SK-N-SH (cell line): ENCODE results near the gene MARVELD1. TPM values are rescaled to one million over a fixed set of nuclear protein-coding genes. Genes with fewer than 3 reads are reported as not detected.

Experiments used
- CTCF ChIA-PET: fragments of 300-600, 350-600 bp; formaldehyde crosslinking; extraction: SDS; loops from one replicate; lab custom pipeline; 2021; lab: Yijun Ruan, JAX
- POLR2A ChIA-PET: fragments of 350-600 bp; sonication (Branson Sonifier 250); formaldehyde crosslinking; extraction: SDS; loops from one replicate; lab custom pipeline; 2020; ENCODE audit warnings: antibody characterized with exemption, inconsistent platforms; lab: Yijun Ruan, JAX
- DNase-seq: peaks from one replicate; pipeline ENCODE4 v3.0.0; 2012
- H2AFZ ChIP-seq: fragments of 200-600 bp; sonication (generic); 2 replicates; pipeline ENCODE4 v1.8.1; 2016; ENCODE audit warnings: antibody characterized with exemption, mild to moderate bottlenecking, low read depth
- H3F3A ChIP-seq: fragments of 200-600 bp; sonication (generic); replicated peaks from 2 replicates; pipeline ENCODE3; 2016; ENCODE audit warnings: antibody characterized with exemption, mild to moderate bottlenecking; ENCODE audit not compliant: insufficient read depth
- H3K27ac ChIP-seq, 2 experiments: fragments of 200-500 bp in 1 of 2; fragments of 200-600 bp in 1 of 2; sonication (Bioruptor generic) in 1 of 2; sonication (generic), shearing (Covaris generic) in 1 of 2; 2 replicates each; pipeline versions ENCODE4 v1.5.1 to v1.6.1; 2014 to 2016; ENCODE audit warnings: low read depth in 2 of 2, inconsistent platforms in 1 of 2, low read length in 1 of 2, mild to moderate bottlenecking in 1 of 2, mixed read lengths in 1 of 2
- H3K27me3 ChIP-seq: fragments of 200-600 bp; sonication (generic), shearing (Covaris generic); 2 replicates; pipeline ENCODE4 v1.6.1; 2016; ENCODE audit warnings: mixed run types; ENCODE audit not compliant: insufficient read depth
- H3K36me3 ChIP-seq, 2 experiments: fragments of 200-500 bp in 1 of 2; fragments of 200-600 bp in 1 of 2; sonication (Bioruptor generic) in 1 of 2; sonication (generic) in 1 of 2; replicated peaks in 1 of 2; 2 replicates each; pipeline versions ENCODE3 to v1.5.1; 2014 to 2016; ENCODE audit warnings: low read length in 1 of 2, mild to moderate bottlenecking in 1 of 2; ENCODE audit not compliant: insufficient read depth in 2 of 2, control insufficient read depth in 1 of 2
- H3K4me1 ChIP-seq, 2 experiments: fragments of 200-500 bp in 1 of 2; fragments of 200-600 bp in 1 of 2; sonication (Bioruptor generic) in 1 of 2; sonication (generic), shearing (Covaris generic) in 1 of 2; 2 replicates each; pipeline versions ENCODE4 v1.5.1 to v1.6.1; 2014 to 2016; ENCODE audit warnings: low read depth in 1 of 2, low read length in 1 of 2, mixed run types in 1 of 2; ENCODE audit not compliant: insufficient read depth in 2 of 2, control insufficient read depth in 1 of 2
- H3K4me2 ChIP-seq: fragments of 200-600 bp; sonication (generic), shearing (Covaris generic); 2 replicates; pipeline ENCODE4 v1.6.1; 2017; ENCODE audit warnings: mixed run types
- H3K4me3 ChIP-seq, 2 experiments: fragments of 200-500 bp in 1 of 2; fragments of 200-600 bp in 1 of 2; sonication (Bioruptor generic) in 1 of 2; sonication (generic), shearing (Covaris generic) in 1 of 2; 2 replicates each; pipeline versions ENCODE4 v1.5.1 to v1.8.1; 2014 to 2016; ENCODE audit warnings: low read depth in 2 of 2, inconsistent platforms in 1 of 2, low read length in 1 of 2, mild to moderate bottlenecking in 1 of 2, mixed read lengths in 1 of 2, moderate library complexity in 1 of 2
- H3K79me2 ChIP-seq: fragments of 200-600 bp; sonication (generic); 2 replicates; pipeline ENCODE4 v1.8.1; 2017; ENCODE audit warnings: mild to moderate bottlenecking; ENCODE audit not compliant: insufficient read depth
- H3K9ac ChIP-seq: fragments of 200-600 bp; sonication (generic); 2 replicates; pipeline ENCODE4 v1.6.1; 2017; ENCODE audit warnings: mixed run types
- H3K9me2 ChIP-seq: fragments of 200-600 bp; sonication (generic); 2 replicates; pipeline ENCODE4 v1.6.1; 2017; ENCODE audit warnings: mixed run types
- H3K9me3 ChIP-seq: fragments of 200-600 bp; sonication (generic); 2 replicates; pipeline ENCODE4 v1.6.1; 2017; ENCODE audit warnings: mixed run types, mild to moderate bottlenecking, moderate library complexity
- H4K20me1 ChIP-seq: fragments of 200-600 bp; sonication (generic); 2 replicates; pipeline ENCODE4 v1.6.1; 2017; ENCODE audit warnings: mild to moderate bottlenecking, mixed run types; ENCODE audit not compliant: insufficient read depth
- ELF1 ChIP-seq: IDR thresholded peaks from 2 replicates; pipeline ENCODE4 v1.4.0; 2012
- EP300 ChIP-seq, 2 experiments: IDR thresholded peaks; 2 replicates each; pipeline versions ENCODE4 v1.4.0 to v1.6.1; 2012; ENCODE audit warnings: borderline replicate concordance in 1 of 2, low read depth in 1 of 2, low read length in 1 of 2
- FOSL2 ChIP-seq: IDR thresholded peaks from 2 replicates; pipeline ENCODE4 v1.4.0; 2012; ENCODE audit warnings: low read depth, mild to moderate bottlenecking, moderate library complexity, borderline replicate concordance
- FOXJ3 ChIP-seq: sonication (generic); formaldehyde crosslinking; IDR thresholded peaks from 2 replicates; pipeline ENCODE4 v1.5.1; 2020; ENCODE audit warnings: mild to moderate bottlenecking, missing genetic modification reagents
- FOXM1 ChIP-seq: IDR thresholded peaks from 2 replicates; pipeline ENCODE4 v1.4.0; 2012; ENCODE audit warnings: low read depth, mild to moderate bottlenecking
- GABPA ChIP-seq: IDR thresholded peaks from 2 replicates; pipeline ENCODE4 v1.4.0; 2012; ENCODE audit warnings: low read depth, mild to moderate bottlenecking
- GATA2 ChIP-seq: sonication (generic); formaldehyde crosslinking; IDR thresholded peaks from 2 replicates; pipeline ENCODE4 v1.5.0; 2020; ENCODE audit warnings: mild to moderate bottlenecking, missing genetic modification reagents
- MEF2A ChIP-seq: IDR thresholded peaks from 2 replicates; pipeline ENCODE4 v1.4.0; 2012; ENCODE audit warnings: low read depth, borderline replicate concordance
- MXI1 ChIP-seq: IDR thresholded peaks from 2 replicates; pipeline ENCODE4 v1.6.1; 2012; ENCODE audit warnings: mild to moderate bottlenecking, low read depth, low read length, improper control_type of control experiment
- NFIC ChIP-seq: IDR thresholded peaks from 2 replicates; pipeline ENCODE4 v1.4.0; 2012; ENCODE audit warnings: borderline replicate concordance
- PBX3 ChIP-seq: IDR thresholded peaks from 2 replicates; pipeline ENCODE4; 2012
- RAD21 ChIP-seq: IDR thresholded peaks from 2 replicates; pipeline ENCODE4 v1.6.1; 2012; ENCODE audit warnings: mild to moderate bottlenecking, low read length
- RCOR1 ChIP-seq: fragments of 150-350 bp; IDR thresholded peaks from 2 replicates; pipeline ENCODE4 v1.6.1; 2017; ENCODE audit warnings: antibody characterized with exemption, low read length
- RFX5 ChIP-seq: IDR thresholded peaks from 2 replicates; pipeline ENCODE4 v1.6.1; 2012; ENCODE audit warnings: mild to moderate bottlenecking, improper control_type of control experiment, low read length
- RXRA ChIP-seq: IDR thresholded peaks from 2 replicates; pipeline ENCODE4 v1.4.0; 2012; ENCODE audit warnings: low read depth, mild to moderate bottlenecking, borderline replicate concordance
- SIN3A ChIP-seq: IDR thresholded peaks from 2 replicates; pipeline ENCODE4 v1.6.1; 2012; ENCODE audit warnings: low read depth, mild to moderate bottlenecking, low read length, moderate library complexity, borderline replicate concordance
- SMC3 ChIP-seq: IDR thresholded peaks from 2 replicates; pipeline ENCODE4 v1.6.1; 2012; ENCODE audit warnings: low read depth, low read length, improper control_type of control experiment
- TEAD4 ChIP-seq: IDR thresholded peaks from 2 replicates; pipeline ENCODE4 v1.4.0; 2012; ENCODE audit warnings: mild to moderate bottlenecking, borderline replicate concordance; ENCODE audit not compliant: insufficient read depth
- USF2 ChIP-seq: fragments of 150-350 bp; IDR thresholded peaks from 2 replicates; pipeline ENCODE4 v1.6.1; 2017; ENCODE audit warnings: antibody characterized with exemption, low read length, low read depth, borderline replicate concordance
- YY1 ChIP-seq: IDR thresholded peaks from 2 replicates; pipeline ENCODE4 v1.4.0; 2012; ENCODE audit warnings: low read depth, mild to moderate bottlenecking
- WGBS: methylation state at CpG from one replicate; pipeline ENCODE4 v1.1.6; 2017; ENCODE audit warnings: low lambda C conversion rate; 5-methylcytosine and 5-hydroxymethylcytosine counted together
- polyA plus RNA-seq, 3 experiments: library from polyadenylated mRNA; depleted of rRNA; stranded (reverse); fragments of >200 nt; gene quantifications; 2 replicates each; pipeline ENCODE4 v1.2.3, GENCODE V29; 2012
- TF ChIP-seq, protein P1 (sequence below): IDR thresholded peaks from 2 replicates; pipeline ENCODE4 v1.4.0; 2012; ENCODE audit warnings: low read depth, borderline replicate concordance

The MARVELD1 gene
- polyA plus RNA-seq, 1 of the 3 experiments (the other 2 are of a cell fraction), result 53.0 TPM

GRCh38 chr10:97747573-97747972, 34.0 kb downstream of the MARVELD1 start:
- CTCF ChIA-PET, result interaction anchor here (0.9 to 4.9 kb wide), 8 partner anchors 12 to 121 kb away, joined by 3 to 35 read pairs (median 6); no protein-coding TSS in a partner anchor
- Histone ChIP-seq H4K20me1 (peaks cover 8% of the 10 kb centered on the region), H3K4me2 (no peak overlapping the region), H3K36me3 (peaks cover 59 to 74% of the 10 kb centered on the region in 2 experiments), H3K4me1 (peaks cover 0 to 30% of the 10 kb centered on the region in 2 experiments; a peak in 2 of 4 replicates), H3K9me2 (no peaks in the 10 kb centered on the region), H3F3A (no peaks in the 10 kb centered on the region), H3K27me3 (no peaks in the 10 kb centered on the region), H3K27ac (peak overlapping the region in 1 of 2 experiments; percentile 52; a peak in 3 of 4 replicates), H3K9me3 (no peaks in the 10 kb centered on the region), H2AFZ (no peak overlapping the region)
- WGBS, result 53% methylated on average over 1 of the region's 1 CpG
- TF ChIP-seq PBX3, result no peak
- TF ChIP-seq MEF2A, result no peak
- TF ChIP-seq GABPA, result no peak
- no peak for TF ChIP-seq RXRA
- peak; percentile 53; the same call in 1 of the 2 replicates for TF ChIP-seq GATA2 (CRISPR knock-in tag)
- TF ChIP-seq, all 33 proteins: peak for 1
- Histone ChIP-seq H3K79me2 (peaks cover 6% of the 10 kb centered on the region), H3K9ac (no peak overlapping the region), H3K4me3 (no peak overlapping the region)
- DNase-seq, result no peak
- POLR2A ChIA-PET, result interaction anchor here (1.3 kb wide), 1 partner anchor 61 kb away, joined by 3 read pairs; the partner anchor contains the start of gene AVPI1

DNA sequence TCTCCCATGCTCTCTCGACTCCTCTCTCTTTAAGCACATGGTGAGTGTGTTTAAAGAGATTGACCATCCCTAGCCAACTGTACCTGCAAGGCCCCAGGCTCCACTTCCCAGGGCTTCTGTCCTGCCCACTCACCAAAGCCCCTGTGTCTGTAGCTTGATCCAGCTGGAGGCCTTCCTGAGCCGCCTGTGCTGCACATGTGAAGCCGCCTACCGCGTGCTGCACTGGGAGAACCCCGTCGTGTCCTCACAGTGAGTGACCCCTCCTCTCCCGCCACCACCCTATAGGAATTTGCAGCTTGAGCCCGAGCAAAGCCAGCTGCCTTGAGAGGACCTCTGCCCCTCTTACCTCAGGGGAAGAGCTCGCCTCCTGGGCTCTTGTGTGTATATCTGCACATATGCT, 34.6 kb downstream of the MARVELD1 start:
- ChIA-PET CTCF (interaction anchor here (0.9 to 4.9 kb wide), 9 partner anchors 12 to 121 kb away, joined by 4 to 35 read pairs (median 6); partner anchors contain the start of gene ZFYVE27), POLR2A (interaction anchor here (1.3 kb wide), 1 partner anchor 61 kb away, joined by 3 read pairs; the partner anchor contains the start of gene AVPI1)
- H3K27me3 ChIP-seq, result no peaks in the 10 kb centered on the region
- H3K27ac ChIP-seq, result peak overlapping the region in 1 of 2 experiments; percentile 52; a peak in 2 of 4 replicates
- no peaks in the 10 kb centered on the region for H3K9me3 ChIP-seq
- no peaks in the 10 kb centered on the region for H3K9me2 ChIP-seq
- H3K4me2 ChIP-seq, result no peak overlapping the region
- H3K36me3 ChIP-seq, result peaks cover 54 to 76% of the 10 kb centered on the region in 2 experiments
- H4K20me1 ChIP-seq, result 0 out of 2 replicates have a peak, but pooled peaks cover 5% of the 10 kb centered on the region
- DNase-seq, result peak; percentile 66
- peaks cover 0 to 26% of the 10 kb centered on the region in 2 experiments; a peak in 2 of 4 replicates for H3K4me1 ChIP-seq
- H3F3A ChIP-seq, result no peaks in the 10 kb centered on the region
- H2AFZ ChIP-seq, result no peak overlapping the region
- TF ChIP-seq TEAD4, result no peak
- no peak for TF ChIP-seq ELF1
- TF ChIP-seq GABPA, result no peak
- TF ChIP-seq RCOR1, result no peak
- no peak for TF ChIP-seq FOXM1
- TF ChIP-seq SMC3, result no peak
- TF ChIP-seq RFX5, result no peak
- no peak for TF ChIP-seq SIN3A
- TF ChIP-seq MEF2A, result no peak
- no peak for TF ChIP-seq GATA2 (CRISPR knock-in tag)
- TF ChIP-seq NFIC, result no peak
- TF ChIP-seq PBX3, result no peak
- TF ChIP-seq EP300 (IDR thresholded peaks at IDR 0.05; ENCODE audit: borderline replicate concordance in 1 of 2, low read depth in 1 of 2, low read length in 1 of 2), result no peak
- TF ChIP-seq YY1, result no peak
- no peak for TF ChIP-seq RAD21
- TF ChIP-seq, protein P1, sequence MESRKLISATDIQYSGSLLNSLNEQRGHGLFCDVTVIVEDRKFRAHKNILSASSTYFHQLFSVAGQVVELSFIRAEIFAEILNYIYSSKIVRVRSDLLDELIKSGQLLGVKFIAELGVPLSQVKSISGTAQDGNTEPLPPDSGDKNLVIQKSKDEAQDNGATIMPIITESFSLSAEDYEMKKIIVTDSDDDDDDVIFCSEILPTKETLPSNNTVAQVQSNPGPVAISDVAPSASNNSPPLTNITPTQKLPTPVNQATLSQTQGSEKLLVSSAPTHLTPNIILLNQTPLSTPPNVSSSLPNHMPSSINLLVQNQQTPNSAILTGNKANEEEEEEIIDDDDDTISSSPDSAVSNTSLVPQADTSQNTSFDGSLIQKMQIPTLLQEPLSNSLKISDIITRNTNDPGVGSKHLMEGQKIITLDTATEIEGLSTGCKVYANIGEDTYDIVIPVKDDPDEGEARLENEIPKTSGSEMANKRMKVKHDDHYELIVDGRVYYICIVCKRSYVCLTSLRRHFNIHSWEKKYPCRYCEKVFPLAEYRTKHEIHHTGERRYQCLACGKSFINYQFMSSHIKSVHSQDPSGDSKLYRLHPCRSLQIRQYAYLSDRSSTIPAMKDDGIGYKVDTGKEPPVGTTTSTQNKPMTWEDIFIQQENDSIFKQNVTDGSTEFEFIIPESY, result no peak
- no peak for TF ChIP-seq USF2
- no peak for TF ChIP-seq FOSL2
- TF ChIP-seq MXI1, result no peak
- no peak for TF ChIP-seq FOXJ3 (CRISPR knock-in tag)
- WGBS, result 74% methylated on average over 5 of the region's 10 CpGs
- H3K9ac ChIP-seq, result no peak overlapping the region
- H3K4me3 ChIP-seq, result no peak overlapping the region
- H3K79me2 ChIP-seq, result peaks cover 3% of the 10 kb centered on the region
